ENCODE results near the gene NCOA7.

DNA sequence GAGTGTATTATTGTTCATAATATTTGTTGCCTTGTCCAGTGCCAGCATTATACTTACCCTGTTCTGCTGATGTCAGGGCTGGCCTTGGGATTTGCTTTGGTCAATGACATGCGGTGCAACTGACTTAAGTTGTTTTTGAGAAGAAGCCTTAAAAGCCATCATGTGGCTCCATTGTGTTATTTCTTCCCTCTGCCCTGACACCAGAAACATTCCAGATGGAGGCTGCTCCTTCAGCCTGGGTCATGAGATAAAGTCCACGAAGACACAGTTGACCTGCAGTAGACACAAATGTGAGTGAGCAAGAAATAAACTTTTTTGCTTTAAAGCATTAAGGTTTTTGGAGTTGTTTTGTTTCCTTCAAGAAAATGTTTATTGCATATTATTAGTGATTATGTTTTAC lies 158.3 kb downstream of the NCOA7 start:
- TF ChIP-seq, protein P1, sequence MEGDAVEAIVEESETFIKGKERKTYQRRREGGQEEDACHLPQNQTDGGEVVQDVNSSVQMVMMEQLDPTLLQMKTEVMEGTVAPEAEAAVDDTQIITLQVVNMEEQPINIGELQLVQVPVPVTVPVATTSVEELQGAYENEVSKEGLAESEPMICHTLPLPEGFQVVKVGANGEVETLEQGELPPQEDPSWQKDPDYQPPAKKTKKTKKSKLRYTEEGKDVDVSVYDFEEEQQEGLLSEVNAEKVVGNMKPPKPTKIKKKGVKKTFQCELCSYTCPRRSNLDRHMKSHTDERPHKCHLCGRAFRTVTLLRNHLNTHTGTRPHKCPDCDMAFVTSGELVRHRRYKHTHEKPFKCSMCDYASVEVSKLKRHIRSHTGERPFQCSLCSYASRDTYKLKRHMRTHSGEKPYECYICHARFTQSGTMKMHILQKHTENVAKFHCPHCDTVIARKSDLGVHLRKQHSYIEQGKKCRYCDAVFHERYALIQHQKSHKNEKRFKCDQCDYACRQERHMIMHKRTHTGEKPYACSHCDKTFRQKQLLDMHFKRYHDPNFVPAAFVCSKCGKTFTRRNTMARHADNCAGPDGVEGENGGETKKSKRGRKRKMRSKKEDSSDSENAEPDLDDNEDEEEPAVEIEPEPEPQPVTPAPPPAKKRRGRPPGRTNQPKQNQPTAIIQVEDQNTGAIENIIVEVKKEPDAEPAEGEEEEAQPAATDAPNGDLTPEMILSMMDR (IDR thresholded peaks at IDR 0.05; ENCODE audit: low read length), result no peak
- no peak for TF ChIP-seq EZH2 (optimal IDR thresholded peaks at IDR 0.05; ENCODE audit: low read depth, low read length)

Measured in MM.1S (cell line).